GM18517 (cell line): Measurements from ENCODE around the gene PRRC2B.
"Not testable (repeated sequence)": the region's sequence is repeated elsewhere in the genome, so short reads cannot be mapped to it uniquely, and the experiment has no call there.

ENCODE experiments used
- ATAC-seq: cut with Tn5 transposase; IDR thresholded peaks from one replicate; pipeline ENCODE4 v1.9.1; 2021; ENCODE audit warnings: mild to moderate bottlenecking, moderate library complexity; ENCODE audit not compliant: unreplicated experiment

The PRRC2B gene

GRCh38 chr9:131503626-131504465 lies 110.0 kb downstream of the PRRC2B start:
- ATAC-seq = no peak

GRCh38 chr9:131505012-131505411 lies 111.1 kb downstream of the PRRC2B start:
- ATAC-seq = no peak

DNA sequence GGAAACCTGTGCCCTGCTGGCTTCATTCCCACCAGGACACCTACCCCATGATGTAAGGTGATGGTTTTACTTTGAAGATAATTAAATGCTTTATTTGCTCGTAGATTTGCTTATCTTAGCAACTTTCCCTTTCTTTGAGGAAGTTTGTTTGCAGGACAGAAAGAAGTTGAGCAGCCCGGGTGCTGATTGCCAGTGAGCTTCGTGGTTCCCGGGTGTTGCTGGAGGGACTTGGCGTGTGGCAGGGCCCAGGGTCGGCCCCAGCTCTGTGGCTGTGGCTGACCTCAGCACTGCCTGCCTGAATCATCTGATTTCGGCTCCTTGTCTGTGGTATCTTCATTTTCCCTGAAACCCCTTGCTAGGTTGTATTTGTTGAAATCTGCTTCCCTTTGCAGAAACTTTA lies 117.5 kb downstream of the PRRC2B start:
- ATAC-seq = no peak

- ATAC-seq = no peak
Measured at GRCh38 chr9:131511880-131512279, 118.0 kb downstream of the PRRC2B start.

DNA sequence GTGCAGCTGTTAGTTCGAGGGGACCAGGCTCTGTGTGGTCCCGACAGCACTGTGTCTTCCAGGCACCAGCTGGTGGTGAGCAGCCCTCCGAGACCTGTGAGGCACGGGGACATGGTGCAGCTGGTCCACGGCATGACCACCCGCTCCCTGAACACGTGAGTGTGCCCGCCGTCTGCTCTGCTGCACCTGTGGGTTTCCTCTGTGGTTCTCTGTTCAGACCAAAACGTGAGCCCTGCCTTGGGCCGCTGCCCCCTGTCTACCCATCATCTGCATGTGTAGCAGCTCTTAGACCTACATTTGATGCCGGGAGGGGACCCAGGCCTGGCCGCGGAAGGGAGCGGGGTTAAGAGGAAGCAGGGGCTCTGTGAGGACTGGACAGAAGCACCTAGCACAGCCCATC lies 119.3 kb downstream of the PRRC2B start:
- no peak for ATAC-seq

DNA sequence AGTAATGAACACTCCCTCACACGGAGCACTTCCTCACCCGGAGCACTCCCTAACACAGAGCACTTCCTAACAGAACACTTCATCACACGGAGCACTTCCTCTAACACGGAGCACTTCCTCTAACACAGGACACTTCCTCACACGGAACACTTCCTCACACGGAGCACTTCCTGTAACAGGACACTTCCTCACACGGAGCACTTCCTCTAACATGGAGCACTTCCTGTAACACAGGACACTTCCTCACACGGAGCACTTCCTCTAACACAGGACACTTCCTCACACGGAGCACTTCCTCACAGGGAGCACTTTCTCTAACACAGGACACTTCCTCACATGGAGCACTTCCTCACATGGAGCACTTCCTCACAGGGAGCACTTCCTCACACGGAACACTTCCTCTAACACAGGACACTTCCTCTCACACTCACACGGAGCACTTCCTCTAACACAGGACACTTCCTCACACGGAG lies 121.7 kb downstream of the PRRC2B start:
- not testable (repeated sequence) for ATAC-seq

- no peak for ATAC-seq
Measured at GRCh38 chr9:131516100-131516499, 122.2 kb downstream of the PRRC2B start.

- no peak for ATAC-seq
Measured at GRCh38 chr9:131516930-131517329, 123.0 kb downstream of the PRRC2B start.

DNA sequence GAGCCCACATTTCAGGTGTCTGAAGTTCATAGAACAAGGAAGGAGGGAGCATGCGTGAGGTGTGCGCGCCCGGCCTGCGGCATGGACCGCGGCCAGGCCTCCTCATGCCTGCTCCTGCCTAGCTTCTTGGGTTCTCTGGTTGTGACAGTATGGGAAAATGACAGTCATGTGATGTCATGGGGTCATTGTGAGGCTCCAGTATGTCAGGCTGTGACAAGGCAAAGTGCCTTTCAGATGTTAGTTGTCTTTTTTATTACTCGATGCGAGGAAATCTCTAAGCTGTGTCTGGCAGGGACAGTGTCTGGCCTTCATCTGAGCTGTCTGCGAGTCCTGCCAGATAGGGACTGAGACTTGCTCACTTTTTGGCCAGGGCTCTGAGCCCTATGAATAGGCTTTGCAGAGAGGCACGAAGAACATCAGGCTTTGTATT lies 123.9 kb downstream of the PRRC2B start:
- ATAC-seq = no peak

DNA sequence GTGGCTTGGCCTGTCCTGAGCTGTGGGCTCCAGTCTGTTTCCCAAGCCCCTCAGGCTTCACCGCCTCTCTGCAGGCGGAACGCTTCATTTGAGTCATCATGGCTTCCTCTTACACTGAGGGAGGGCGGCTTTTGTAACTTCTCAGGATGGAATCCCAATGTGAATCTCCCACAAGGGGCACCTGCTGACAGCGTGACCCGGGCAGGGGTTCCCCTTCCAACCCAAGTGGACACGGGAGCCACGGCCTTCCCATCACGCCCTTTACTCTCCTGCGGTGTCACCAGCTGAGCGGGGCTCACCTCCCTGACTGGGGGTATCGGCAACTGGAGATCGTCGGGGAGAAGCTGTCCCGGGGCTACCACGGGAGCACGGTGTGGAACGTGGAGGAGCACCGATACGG lies 124.7 kb downstream of the PRRC2B start:
- no peak for ATAC-seq

DNA sequence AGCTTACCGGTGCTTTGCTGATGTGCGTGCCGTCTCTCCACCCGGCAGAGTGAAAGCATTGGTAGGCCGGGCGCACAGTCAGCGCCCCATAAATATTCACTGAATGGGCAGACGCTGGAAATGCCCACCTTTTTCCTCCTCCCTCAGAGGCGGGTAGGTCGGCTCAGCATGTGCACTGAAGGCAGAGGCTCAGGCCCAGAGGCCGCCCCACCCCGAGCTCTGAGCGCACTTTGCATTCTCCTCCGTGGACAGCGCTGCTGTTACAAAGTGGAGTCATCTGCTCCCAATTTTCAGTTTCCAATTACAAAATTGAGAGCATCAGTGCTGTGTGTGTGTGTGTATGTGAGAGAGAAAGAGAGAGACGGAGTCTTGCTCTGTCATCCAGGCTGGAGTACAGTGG lies 126.6 kb downstream of the PRRC2B start:
- no peak for ATAC-seq

DNA sequence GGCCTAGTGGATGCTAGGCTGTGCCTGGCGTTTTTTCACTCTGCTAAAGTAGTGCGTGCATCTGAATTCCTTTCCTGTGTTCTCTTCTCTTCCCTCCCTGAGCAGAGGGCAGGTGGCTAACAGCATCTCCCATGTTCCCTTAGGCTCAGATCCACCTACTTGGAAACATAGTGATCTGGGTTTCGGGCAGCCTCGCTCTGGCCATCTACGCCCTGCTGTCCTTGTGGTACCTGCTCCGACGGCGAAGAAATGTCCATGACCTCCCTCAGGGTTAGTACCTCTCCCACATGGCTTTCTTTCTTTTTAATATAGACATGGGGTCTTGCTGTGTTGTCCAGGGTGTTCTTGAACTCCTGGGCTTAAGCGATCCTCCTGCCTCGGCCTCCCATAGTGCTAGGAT lies 127.3 kb downstream of the PRRC2B start:
- ATAC-seq = no peak

GRCh38 chr9:131521822-131522221 lies 127.9 kb downstream of the PRRC2B start:
- ATAC-seq = no peak

DNA sequence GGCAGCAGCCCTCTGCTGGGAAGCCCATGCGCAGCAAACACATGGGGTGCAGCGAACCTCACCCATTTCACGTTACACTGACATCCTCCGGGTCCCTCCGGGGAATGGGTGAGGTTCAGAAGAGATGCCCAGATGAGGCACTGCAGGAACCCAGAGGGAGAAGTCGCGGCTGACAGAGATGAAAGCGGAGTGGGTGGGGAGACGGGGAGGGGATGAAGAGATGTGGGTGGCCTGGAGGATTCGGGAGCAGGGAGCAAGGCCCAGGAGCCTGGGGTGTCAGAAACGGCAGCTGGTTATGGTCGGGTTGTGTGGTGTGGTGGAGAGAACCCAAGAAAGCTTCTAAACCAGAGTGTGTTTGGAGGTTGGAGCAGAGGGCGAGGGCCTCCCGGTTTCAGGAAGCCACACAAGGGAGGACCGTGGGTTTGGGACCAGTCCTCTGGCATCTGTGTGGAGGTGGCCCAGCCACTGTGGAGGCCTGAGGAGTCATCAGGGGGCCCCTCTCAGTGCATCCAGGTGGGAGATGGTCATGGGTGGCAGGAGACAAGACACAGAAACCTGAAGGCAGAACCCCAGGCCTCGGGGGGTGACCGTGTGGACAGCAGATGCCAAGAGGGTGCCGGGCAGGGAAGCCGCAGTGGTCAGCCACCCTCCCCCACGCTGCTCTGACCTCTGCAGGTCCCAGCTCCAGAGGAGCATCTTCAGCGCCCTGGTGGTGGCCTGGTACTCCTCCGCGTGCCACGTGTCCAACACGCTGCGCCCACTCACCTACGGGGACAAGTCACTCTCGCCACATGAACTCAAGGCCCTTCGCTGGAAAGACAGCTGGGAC lies 128.6 kb downstream of the PRRC2B start:
- ATAC-seq = no peak

GRCh38 chr9:131523086-131523388 lies 129.2 kb downstream of the PRRC2B start:
- ATAC-seq = no peak

DNA sequence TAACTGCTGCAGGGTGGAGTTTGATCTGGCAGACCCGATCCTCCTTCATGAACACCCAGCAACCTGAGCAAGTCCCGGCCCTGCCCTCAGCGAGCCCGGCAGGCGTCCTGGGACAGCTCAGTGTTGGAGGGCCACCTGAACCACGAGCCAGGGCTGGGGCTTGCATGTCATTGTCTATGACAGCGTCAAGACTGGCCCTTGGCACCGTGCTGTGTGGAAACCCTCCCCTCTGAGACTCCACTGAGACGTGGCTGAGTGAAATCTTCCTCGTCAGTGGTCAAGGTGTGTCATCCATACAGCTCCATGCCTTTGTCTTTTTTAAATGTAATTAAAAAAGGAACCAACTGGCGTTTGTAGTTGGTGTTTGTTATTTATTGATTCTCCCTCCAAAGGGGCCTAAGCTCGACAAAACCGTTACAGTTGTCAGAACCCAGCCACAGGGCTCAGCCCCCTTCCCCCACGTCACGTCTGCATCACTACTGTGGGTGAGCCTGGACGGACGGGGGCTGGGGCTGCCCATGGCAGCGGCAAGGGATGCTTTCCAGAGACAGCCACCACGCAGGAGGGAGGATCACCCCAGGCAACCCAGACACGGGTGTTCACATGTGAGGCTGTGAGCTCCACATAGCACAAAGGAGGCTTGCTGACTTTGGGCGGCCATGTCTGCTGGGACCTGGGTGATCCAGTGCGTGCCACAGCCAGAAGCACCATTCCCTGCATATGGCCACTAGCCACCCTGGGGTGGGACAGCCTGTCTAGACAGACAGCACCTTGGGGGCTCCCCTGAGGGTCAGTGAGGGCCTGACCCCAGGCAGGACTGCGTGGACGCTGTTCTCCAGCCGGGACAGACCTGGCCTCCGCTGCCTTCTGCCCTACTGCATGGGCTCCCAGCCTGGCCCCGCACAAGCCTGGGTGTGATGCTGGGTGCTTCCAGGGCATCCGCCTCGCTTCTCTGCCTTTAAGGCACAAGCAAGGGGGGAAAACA lies 129.9 kb downstream of the PRRC2B start:
- no peak for ATAC-seq

- ATAC-seq = no peak
Measured at GRCh38 chr9:131524665-131525315, 130.9 kb downstream of the PRRC2B start.

GRCh38 chr9:131525643-131526565 lies 132.0 kb downstream of the PRRC2B start:
- ATAC-seq = no peak

GRCh38 chr9:131528186-131528585 lies 134.3 kb downstream of the PRRC2B start:
- ATAC-seq = no peak
